ENCODE measurements around the gene LYST. TPM values are rescaled to one million over a fixed set of nuclear protein-coding genes. Genes with fewer than 3 reads are reported as not detected.
"Not testable (repeated sequence)": the region's sequence is repeated elsewhere in the genome, so short reads cannot be mapped to it uniquely, and the experiment has no call there.

The LYST gene
- total RNA-seq: 10 to 100 TPM in 4 of 5 donors, 1 to 10 TPM in 1; 1.7 to 95.6 (median 37.3) TPM
- polyA plus RNA-seq: 1 to 10 TPM; 4.9 to 8.6 (median 5.5) TPM
- long read RNA-seq, donor 1: 0 reads
- long read RNA-seq, donor 2, partial matches to known transcripts: 0 of 1 reads
- long read RNA-seq, donor 2, other reads (novel, unspliced or antisense): 0 of 1 reads
- long read RNA-seq, donor 3: 0 reads
- long read RNA-seq, donor 4: 0 reads
- long read RNA-seq, donor 5, full-length matches to known transcripts: 2 of 2 reads
- long read RNA-seq, donor 5, partial matches to known transcripts: 0 of 2 reads
- long read RNA-seq, donor 5, other reads (novel, unspliced or antisense): 0 of 2 reads
- long read RNA-seq, donor 6: 0 reads
- long read RNA-seq, donor 7, partial matches to known transcripts: 0 of 5 reads
- long read RNA-seq, donor 7, other reads (novel, unspliced or antisense): 5 of 5 reads
- long read RNA-seq, donor 8, partial matches to known transcripts: 0 of 1 reads
- long read RNA-seq, donor 8, other reads (novel, unspliced or antisense): 0 of 1 reads
- long read RNA-seq, donor 9: 0 reads
- long read RNA-seq, donor 10: 0 reads

DNA sequence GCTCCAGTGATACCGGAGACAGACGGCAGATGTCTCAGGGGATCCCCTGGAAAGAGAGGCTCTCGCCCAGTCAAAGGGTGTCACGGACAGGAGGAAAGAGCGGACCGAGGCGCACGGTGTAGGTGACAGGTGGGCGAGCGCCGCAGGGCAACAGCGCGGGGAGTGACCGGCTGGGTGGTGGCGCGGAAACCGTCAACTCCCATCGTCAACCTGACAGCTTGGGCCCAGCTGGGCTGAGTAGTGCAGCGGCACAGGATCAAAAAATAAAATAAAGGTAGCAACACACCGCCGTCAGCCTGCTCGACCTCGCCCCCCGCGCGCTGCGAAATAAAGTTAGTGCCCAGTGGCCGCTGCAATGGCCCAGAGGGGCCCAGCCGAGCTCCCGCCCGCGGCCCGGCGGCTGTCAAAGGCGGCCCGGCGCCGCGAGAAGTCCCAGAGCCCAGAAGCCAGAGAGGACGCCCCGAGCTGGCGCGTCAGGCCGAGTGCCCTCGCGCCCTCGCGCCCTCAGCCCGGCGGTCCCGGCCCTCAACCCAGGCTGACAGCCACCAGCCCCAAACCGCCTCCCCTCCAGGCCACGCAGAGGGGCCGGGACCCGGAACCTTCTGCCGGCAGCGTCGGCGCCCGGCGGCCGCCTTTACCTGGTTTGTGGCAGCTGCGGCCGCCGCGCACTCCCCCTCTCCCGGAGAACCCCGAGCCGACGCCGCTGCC, at the start of gene LYST:
TSS of gene LYST (minus strand) at position 702 of the 708 bp plus-strand sequence. CDS start 36,489 bp downstream, outside the sequence.
- peaks cover 24 to 49% (median 45%) of the 10 kb centered on the region in 4 donors for H3K4me1 ChIP-seq
- no peaks in the 10 kb centered on the region for H3K27me3 ChIP-seq
- H3K9me3 ChIP-seq: no peaks in the 10 kb centered on the region
- peak; percentile 49 to 80 for DNase-seq
- peak within 1 kb of the TSS; percentile 90 to 94 (median 92) for H3K4me3 ChIP-seq
- H3K27ac ChIP-seq: peak within 1 kb of the TSS; percentile 97 to 100 (median 99)
- TF ChIP-seq POLR2AphosphoS5 (IDR thresholded peaks at IDR 0.05) (no peak), POLR2A (IDR thresholded peaks at IDR 0.05) (no peak), EP300 (IDR thresholded peaks at IDR 0.05) (no peak)
- TF ChIP-seq, protein P1, sequence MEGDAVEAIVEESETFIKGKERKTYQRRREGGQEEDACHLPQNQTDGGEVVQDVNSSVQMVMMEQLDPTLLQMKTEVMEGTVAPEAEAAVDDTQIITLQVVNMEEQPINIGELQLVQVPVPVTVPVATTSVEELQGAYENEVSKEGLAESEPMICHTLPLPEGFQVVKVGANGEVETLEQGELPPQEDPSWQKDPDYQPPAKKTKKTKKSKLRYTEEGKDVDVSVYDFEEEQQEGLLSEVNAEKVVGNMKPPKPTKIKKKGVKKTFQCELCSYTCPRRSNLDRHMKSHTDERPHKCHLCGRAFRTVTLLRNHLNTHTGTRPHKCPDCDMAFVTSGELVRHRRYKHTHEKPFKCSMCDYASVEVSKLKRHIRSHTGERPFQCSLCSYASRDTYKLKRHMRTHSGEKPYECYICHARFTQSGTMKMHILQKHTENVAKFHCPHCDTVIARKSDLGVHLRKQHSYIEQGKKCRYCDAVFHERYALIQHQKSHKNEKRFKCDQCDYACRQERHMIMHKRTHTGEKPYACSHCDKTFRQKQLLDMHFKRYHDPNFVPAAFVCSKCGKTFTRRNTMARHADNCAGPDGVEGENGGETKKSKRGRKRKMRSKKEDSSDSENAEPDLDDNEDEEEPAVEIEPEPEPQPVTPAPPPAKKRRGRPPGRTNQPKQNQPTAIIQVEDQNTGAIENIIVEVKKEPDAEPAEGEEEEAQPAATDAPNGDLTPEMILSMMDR (IDR thresholded peaks at IDR 0.05): no peak
- intact Hi-C loops (cut with DNase I; ENCODE audit: low total_unique reads): no loop called here
- no peaks in the 10 kb centered on the region for H3K36me3 ChIP-seq
- WGBS, 5 donors: 0 to 1% (median 0%) methylated on average over 36 to 71 of the region's 71 CpGs

DNA sequence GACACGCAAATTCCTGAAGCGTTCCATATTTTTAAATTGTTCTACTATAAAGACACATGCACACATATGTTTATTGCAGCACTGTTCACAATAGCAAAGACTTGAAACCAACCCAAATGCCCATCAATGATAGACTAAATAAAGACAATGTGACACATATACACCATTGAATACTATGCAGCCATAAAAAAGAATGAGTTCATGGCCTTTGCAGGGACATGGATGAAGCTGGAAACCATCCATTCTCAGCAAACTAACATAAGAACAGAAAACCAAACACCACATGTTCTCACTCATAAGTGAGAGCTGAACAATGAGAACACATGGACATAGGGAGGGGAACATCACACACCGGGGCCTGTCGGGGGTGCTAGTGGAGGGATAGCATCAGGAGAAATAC, 48.8 kb upstream of the LYST start:
- DNase-seq; intact Hi-C loops (cut with DNase I; ENCODE audit: low total_unique reads); H3K9me3 ChIP-seq; H3K4me3 ChIP-seq; H3K27me3 ChIP-seq; H3K36me3 ChIP-seq; H3K27ac ChIP-seq: not testable (repeated sequence)
- H3K4me1 ChIP-seq: peaks cover 17 to 44% (median 22%) of the 10 kb centered on the region in 4 donors
- 93 to 97% (median 95%) methylated on average over 4 of the region's 4 CpGs for WGBS, 5 donors

GRCh38 chr1:235913311-235913710, 46.6 kb upstream of the LYST start:
- DNase-seq: no peak
- intact Hi-C loops (cut with DNase I; ENCODE audit: low total_unique reads): no loop called here
- 76 to 95% (median 94%) methylated on average over 1 of the region's 1 CpG for WGBS, 5 donors
- H3K4me1 ChIP-seq: peaks cover 11 to 36% (median 21%) of the 10 kb centered on the region in 4 donors
- H3K9me3 ChIP-seq: no peaks in the 10 kb centered on the region
- H3K4me3 ChIP-seq: no peak overlapping the region
- TF ChIP-seq EP300 (IDR thresholded peaks at IDR 0.05) (no peak), POLR2AphosphoS5 (IDR thresholded peaks at IDR 0.05) (no peak), POLR2A (IDR thresholded peaks at IDR 0.05) (no peak)
- TF ChIP-seq, protein P1 (IDR thresholded peaks at IDR 0.05): no peak
- H3K36me3 ChIP-seq: no peaks in the 10 kb centered on the region
- H3K27me3 ChIP-seq: no peaks in the 10 kb centered on the region
- no peak overlapping the region for H3K27ac ChIP-seq

DNA sequence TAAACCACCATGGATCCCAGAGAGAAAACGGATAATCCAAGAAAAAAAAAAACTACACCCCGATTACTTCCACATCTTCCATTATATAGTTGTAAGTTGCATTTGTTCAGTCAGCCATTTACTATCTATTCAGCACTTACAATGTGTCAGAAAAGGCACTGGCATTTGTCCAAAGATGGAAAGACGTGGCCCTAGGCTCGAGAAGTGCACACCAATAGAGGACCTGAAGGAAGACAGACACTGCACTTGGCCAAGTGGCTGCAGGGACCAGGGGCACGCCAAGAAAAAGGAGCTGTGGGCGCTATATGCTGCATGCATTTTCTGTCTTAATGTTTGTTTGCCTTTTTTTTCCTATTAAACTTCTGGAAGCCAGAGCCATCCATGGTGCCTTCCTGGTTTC, 45.2 kb upstream of the LYST start:
- intact Hi-C loops (cut with DNase I; ENCODE audit: low total_unique reads): no loop called here
- WGBS, 5 donors: 85 to 92% (median 88%) methylated on average over 6 of the region's 6 CpGs
- no peaks in the 10 kb centered on the region for H3K27me3 ChIP-seq
- DNase-seq: no peak
- peaks cover 3 to 23% (median 13%) of the 10 kb centered on the region in 4 donors for H3K4me1 ChIP-seq
- no peaks in the 10 kb centered on the region for H3K36me3 ChIP-seq
- no peak overlapping the region for H3K27ac ChIP-seq
- TF ChIP-seq POLR2A (IDR thresholded peaks at IDR 0.05) (no peak), POLR2AphosphoS5 (IDR thresholded peaks at IDR 0.05) (no peak), EP300 (IDR thresholded peaks at IDR 0.05) (no peak)
- TF ChIP-seq, protein P1 (IDR thresholded peaks at IDR 0.05): no peak
- no peaks in the 10 kb centered on the region for H3K9me3 ChIP-seq
- H3K4me3 ChIP-seq: no peak overlapping the region

All from stomach (tissue), 19 donors.